HG02610 (cell line): Measurements from ENCODE around the gene PAQR8.

Experiments used
- ATAC-seq: cut with Tn5 transposase; IDR thresholded peaks from one replicate; pipeline ENCODE4 v1.9.1; 2021; ENCODE audit warnings: mild to moderate bottlenecking, moderate library complexity; ENCODE audit not compliant: unreplicated experiment

The PAQR8 gene

DNA sequence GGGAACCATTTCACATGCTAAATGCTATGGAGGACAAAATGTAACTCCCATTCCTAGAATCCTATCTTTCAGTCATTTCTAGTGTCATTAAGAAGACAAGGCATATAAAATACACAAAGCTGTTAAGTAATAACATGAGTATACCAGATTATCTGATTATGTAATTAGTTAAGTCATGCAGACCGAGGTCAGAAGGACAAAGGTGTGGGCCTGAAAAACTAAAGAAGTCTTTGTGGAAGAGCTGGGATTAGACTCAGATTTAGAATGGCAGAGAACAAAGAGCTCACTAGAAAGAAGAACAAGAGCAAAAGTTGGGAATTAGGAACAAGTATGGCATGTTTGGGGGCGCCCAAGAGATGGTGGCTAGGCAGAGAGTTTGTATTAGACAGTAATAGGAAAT is 95.1 kb downstream of the PAQR8 start:
- no peak for ATAC-seq
